ENCODE data around the gene SMIM21. TPM values are rescaled to one million over a fixed set of nuclear protein-coding genes. Genes with fewer than 3 reads are reported as not detected.

The SMIM21 gene
- total RNA-seq, 2 donors from 2014 or later, result not detected

DNA sequence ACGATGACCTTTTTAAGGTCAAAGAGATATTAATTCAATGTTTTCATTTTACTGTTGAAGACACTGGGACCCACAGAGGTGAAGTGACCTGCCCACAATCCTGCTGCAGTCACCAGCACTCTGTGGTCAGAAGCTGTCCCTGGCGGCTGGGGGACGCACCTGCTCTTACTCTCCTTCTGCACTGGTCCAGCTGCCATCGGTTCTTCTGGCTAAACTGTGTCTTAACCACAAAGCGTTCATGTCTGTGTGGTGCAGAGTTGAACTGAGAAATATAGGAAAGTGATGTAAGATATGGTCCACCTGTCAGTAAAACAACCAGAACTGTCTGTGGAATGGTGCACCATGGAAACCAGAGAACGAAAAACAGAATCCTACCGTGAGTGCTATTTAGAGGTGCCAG, 44.9 kb upstream of the SMIM21 start:
- 65 to 82% methylated on average over 7 of the region's 7 CpGs for WGBS, 2 donors

DNA sequence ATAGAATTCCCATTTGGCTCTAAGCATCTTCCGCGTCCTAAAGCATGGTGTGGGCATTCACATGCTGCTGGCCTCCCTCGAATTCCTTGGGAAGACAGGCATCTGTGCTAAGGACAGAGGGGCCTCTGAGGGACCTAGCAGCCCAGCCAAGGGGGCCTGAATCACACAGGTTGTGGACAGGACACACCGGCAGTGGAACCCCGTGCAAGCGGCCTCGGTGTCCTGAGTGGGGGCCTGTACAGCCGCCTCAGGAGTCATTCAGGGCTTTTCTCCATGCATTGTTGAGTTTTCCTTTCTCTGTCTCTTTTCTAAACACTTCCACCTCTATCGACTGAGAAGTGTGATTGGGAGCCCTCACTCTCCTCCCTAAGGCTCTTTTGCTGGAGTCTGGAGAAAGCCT, 44.3 kb upstream of the SMIM21 start:
- Histone ChIP-seq H3K36me3 (replicated peaks in 1 of 2; ENCODE audit: insufficient read depth in 1 of 2, low read depth in 2 of 2) (no peaks in the 10 kb centered on the region), H3K4me3 (no peak overlapping the region), H3K27me3 (no peaks in the 10 kb centered on the region), H3K9me3 (no peaks in the 10 kb centered on the region), H3K4me1 (no peaks in the 10 kb centered on the region), H3K27ac (no peak overlapping the region)
- TF ChIP-seq, protein P1, sequence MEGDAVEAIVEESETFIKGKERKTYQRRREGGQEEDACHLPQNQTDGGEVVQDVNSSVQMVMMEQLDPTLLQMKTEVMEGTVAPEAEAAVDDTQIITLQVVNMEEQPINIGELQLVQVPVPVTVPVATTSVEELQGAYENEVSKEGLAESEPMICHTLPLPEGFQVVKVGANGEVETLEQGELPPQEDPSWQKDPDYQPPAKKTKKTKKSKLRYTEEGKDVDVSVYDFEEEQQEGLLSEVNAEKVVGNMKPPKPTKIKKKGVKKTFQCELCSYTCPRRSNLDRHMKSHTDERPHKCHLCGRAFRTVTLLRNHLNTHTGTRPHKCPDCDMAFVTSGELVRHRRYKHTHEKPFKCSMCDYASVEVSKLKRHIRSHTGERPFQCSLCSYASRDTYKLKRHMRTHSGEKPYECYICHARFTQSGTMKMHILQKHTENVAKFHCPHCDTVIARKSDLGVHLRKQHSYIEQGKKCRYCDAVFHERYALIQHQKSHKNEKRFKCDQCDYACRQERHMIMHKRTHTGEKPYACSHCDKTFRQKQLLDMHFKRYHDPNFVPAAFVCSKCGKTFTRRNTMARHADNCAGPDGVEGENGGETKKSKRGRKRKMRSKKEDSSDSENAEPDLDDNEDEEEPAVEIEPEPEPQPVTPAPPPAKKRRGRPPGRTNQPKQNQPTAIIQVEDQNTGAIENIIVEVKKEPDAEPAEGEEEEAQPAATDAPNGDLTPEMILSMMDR (IDR thresholded peaks at IDR 0.05), result no peak
- no peak for TF ChIP-seq POLR2A (IDR thresholded peaks at IDR 0.05)
- ATAC-seq, result no peak
- DNase-seq, result no peak
- WGBS, 2 donors, result 74 to 80% methylated on average over 9 of the region's 9 CpGs
- intact Hi-C loops (cut with DNase I), result loop anchor here (10.0 kb wide), 1 partner anchor 577 kb away; no protein-coding TSS in a partner anchor

More for the DNA sequence above, 44.9 kb upstream of the SMIM21 start:
- H3K36me3 ChIP-seq (replicated peaks in 1 of 2; ENCODE audit: insufficient read depth in 1 of 2, low read depth in 2 of 2), result no peaks in the 10 kb centered on the region
- TF ChIP-seq POLR2A (IDR thresholded peaks at IDR 0.05), result no peak
- TF ChIP-seq, protein P1 (IDR thresholded peaks at IDR 0.05), result no peak
- H3K9me3 ChIP-seq, result no peaks in the 10 kb centered on the region
- intact Hi-C loops (cut with DNase I), result loop anchor here (10.0 kb wide), 1 partner anchor 578 kb away; no protein-coding TSS in a partner anchor
- H3K4me3 ChIP-seq, result no peak overlapping the region
- no peak overlapping the region for H3K27ac ChIP-seq
- no peak for DNase-seq
- H3K27me3 ChIP-seq, result no peaks in the 10 kb centered on the region
- no peaks in the 10 kb centered on the region for H3K4me1 ChIP-seq
- no peak for ATAC-seq

DNA sequence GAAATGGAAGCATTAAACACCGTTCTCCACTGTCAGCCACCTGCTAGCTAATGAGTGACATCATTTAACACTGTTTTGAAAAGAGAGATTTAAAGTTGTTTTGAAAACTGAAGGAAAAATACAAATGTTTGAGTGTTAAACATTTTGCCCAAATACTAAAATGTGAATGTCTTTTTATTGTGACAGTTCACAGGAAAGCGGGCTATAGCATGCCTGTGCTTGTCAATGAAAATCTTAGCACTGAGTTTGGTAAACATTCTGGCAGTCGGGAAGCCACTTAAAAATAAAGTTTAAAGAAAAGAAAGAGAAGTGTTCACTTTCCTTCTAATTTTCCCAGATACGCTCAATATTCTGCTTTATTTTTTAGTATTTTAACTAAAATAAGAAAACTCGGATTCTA, 40.3 kb upstream of the SMIM21 start:
- TF ChIP-seq POLR2A (IDR thresholded peaks at IDR 0.05), result no peak
- TF ChIP-seq, protein P1 (IDR thresholded peaks at IDR 0.05), result no peak
- H3K9me3 ChIP-seq, result no peaks in the 10 kb centered on the region
- no peak overlapping the region for H3K27ac ChIP-seq
- 72 to 76% methylated on average over 5 of the region's 5 CpGs for whole genome bisulfite sequencing, 2 donors
- intact Hi-C loops (cut with DNase I), result no loop called here
- no peak for ATAC-seq
- H3K36me3 ChIP-seq (replicated peaks in 1 of 2; ENCODE audit: insufficient read depth in 1 of 2, low read depth in 2 of 2), result no peaks in the 10 kb centered on the region
- DNase-seq, result no peak
- H3K4me1 ChIP-seq, result no peaks in the 10 kb centered on the region
- no peaks in the 10 kb centered on the region for H3K27me3 ChIP-seq
- H3K4me3 ChIP-seq, result no peak overlapping the region

DNA sequence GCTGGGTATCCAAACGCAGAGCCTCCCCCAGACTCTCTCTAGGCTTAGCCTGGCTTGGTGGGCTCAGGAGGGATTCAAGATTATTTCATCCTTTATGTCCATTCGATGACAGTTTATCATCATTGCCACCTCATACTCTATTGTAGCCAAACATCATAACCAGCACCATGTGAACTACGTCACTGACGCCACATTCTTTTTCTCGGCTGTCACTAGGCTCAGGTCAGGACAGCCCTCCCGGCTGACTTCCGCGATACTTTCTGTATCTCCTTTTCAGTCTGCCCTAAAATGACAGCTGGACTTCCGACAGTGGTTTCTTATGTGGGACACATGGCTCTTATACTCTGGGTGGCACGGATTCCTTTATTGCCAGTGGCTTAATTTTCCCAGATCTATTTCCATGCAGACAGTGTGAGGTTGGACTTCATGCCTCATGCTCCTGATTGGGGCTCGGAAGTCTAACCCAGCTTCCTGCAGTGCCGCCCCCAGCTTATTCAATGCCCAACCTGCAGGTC, 39.8 kb upstream of the SMIM21 start:
- intact Hi-C loops (cut with DNase I), result no loop called here
- DNase-seq, result no peak
- Histone ChIP-seq H3K27me3 (no peaks in the 10 kb centered on the region), H3K4me3 (no peak overlapping the region), H3K9me3 (no peaks in the 10 kb centered on the region), H3K36me3 (replicated peaks in 1 of 2; ENCODE audit: insufficient read depth in 1 of 2, low read depth in 2 of 2) (no peaks in the 10 kb centered on the region), H3K4me1 (no peaks in the 10 kb centered on the region), H3K27ac (no peak overlapping the region)
- ATAC-seq, result no peak
- 81% methylated on average over 12 of the region's 12 CpGs for WGBS, 2 donors
- no peak for TF ChIP-seq POLR2A (IDR thresholded peaks at IDR 0.05)
- TF ChIP-seq, protein P1 (IDR thresholded peaks at IDR 0.05), result no peak

DNA sequence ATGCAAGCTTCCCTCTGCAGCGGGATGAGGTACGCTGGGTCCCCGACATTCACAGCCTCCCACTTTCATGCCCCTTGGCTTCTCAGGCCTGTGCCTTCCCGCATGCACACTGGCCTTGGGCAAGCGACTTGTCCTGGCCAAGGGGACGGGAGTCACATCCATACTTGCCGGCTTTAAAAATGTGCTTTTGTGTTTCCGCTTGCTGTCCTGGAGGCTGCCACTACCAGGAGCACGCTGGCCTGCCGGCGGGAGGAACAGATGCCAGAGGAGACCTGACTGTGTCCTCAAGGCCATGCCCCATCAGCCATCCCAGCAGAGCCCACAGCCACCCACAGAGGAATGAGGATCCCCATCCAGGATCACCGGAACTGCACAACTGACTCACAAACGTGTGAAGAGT, 36.9 kb upstream of the SMIM21 start:
- Histone ChIP-seq H3K27me3 (no peaks in the 10 kb centered on the region), H3K36me3 (replicated peaks in 1 of 2; ENCODE audit: insufficient read depth in 1 of 2, low read depth in 2 of 2) (no peaks in the 10 kb centered on the region), H3K9me3 (no peaks in the 10 kb centered on the region), H3K4me1 (no peaks in the 10 kb centered on the region), H3K4me3 (no peak overlapping the region), H3K27ac (no peak overlapping the region)
- ATAC-seq (no peak), DNase-seq (no peak)
- WGBS, 2 donors, result 77 to 82% methylated on average over 13 of the region's 13 CpGs
- intact Hi-C loops (cut with DNase I), result no loop called here
- no peak for TF ChIP-seq POLR2A (IDR thresholded peaks at IDR 0.05)
- TF ChIP-seq, protein P1 (IDR thresholded peaks at IDR 0.05), result no peak

Data from body of pancreas (tissue), 4 donors.